Measurements from ENCODE around the gene REM2.

REM2 gene

DNA sequence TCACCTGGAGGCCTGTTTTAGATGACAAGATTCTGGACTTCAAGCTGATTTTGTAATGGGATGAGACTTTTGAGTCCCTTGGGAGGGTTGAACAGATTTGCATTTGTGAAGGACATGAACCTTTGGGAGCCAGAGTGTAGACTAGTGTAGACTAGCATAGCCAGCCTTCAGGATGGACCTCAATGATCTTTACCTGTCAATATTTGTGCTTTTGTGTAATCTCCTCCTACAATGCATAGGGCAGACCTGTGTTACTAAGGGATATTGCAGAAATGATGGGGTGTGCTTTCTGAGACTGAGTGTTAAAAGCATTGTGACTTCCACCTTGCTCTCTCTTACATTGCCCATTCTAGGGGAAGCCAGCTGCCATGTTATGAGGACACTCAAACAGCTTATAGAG lies 21.4 kb upstream of the REM2 start:
- TF ChIP-seq, protein P1, sequence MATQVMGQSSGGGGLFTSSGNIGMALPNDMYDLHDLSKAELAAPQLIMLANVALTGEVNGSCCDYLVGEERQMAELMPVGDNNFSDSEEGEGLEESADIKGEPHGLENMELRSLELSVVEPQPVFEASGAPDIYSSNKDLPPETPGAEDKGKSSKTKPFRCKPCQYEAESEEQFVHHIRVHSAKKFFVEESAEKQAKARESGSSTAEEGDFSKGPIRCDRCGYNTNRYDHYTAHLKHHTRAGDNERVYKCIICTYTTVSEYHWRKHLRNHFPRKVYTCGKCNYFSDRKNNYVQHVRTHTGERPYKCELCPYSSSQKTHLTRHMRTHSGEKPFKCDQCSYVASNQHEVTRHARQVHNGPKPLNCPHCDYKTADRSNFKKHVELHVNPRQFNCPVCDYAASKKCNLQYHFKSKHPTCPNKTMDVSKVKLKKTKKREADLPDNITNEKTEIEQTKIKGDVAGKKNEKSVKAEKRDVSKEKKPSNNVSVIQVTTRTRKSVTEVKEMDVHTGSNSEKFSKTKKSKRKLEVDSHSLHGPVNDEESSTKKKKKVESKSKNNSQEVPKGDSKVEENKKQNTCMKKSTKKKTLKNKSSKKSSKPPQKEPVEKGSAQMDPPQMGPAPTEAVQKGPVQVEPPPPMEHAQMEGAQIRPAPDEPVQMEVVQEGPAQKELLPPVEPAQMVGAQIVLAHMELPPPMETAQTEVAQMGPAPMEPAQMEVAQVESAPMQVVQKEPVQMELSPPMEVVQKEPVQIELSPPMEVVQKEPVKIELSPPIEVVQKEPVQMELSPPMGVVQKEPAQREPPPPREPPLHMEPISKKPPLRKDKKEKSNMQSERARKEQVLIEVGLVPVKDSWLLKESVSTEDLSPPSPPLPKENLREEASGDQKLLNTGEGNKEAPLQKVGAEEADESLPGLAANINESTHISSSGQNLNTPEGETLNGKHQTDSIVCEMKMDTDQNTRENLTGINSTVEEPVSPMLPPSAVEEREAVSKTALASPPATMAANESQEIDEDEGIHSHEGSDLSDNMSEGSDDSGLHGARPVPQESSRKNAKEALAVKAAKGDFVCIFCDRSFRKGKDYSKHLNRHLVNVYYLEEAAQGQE (IDR thresholded peaks at IDR 0.05; ENCODE audit: insufficient read depth in 1 of 2, low read depth in 2 of 2, low read length in 2 of 2) = no peak
- TF ChIP-seq FOXP2 (optimal IDR thresholded peaks at IDR 0.05; ENCODE audit: borderline replicate concordance, extremely low read depth, extremely low read length, insufficient read depth) = no peak
- no peak for TF ChIP-seq TAF1 (IDR thresholded peaks at IDR 0.05; ENCODE audit: borderline replicate concordance, insufficient read depth, low read length)
- TF ChIP-seq SIN3A (IDR thresholded peaks at IDR 0.05; ENCODE audit: borderline replicate concordance, insufficient read depth, low read length) = no peak
- no peak for TF ChIP-seq POLR2AphosphoS5 (IDR thresholded peaks at IDR 0.05; ENCODE audit: low read depth, low read length)

DNA sequence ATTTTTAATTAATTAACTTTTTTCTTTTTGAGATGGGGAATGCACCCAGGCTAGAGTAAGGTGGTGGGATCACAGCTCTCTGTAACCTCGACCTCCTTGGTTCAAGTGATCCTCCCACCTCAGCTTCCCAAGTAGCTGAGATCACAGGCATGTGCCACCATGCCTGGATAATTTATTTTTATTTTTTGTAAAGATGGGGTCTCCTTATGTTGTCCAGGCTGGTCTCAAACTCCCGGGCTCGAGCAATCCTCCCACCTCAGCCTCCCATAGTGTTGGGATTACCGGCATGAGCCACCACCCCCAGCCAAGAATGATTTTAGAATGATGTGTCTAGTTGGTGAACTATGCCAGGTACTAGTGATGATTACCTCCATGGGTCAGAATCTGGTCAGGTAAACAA lies 18.0 kb upstream of the REM2 start:
- TF ChIP-seq SIN3A (IDR thresholded peaks at IDR 0.05; ENCODE audit: borderline replicate concordance, insufficient read depth, low read length) (no peak), FOXP2 (optimal IDR thresholded peaks at IDR 0.05; ENCODE audit: borderline replicate concordance, extremely low read depth, extremely low read length, insufficient read depth) (no peak), POLR2AphosphoS5 (IDR thresholded peaks at IDR 0.05; ENCODE audit: low read depth, low read length) (no peak), TAF1 (IDR thresholded peaks at IDR 0.05; ENCODE audit: borderline replicate concordance, insufficient read depth, low read length) (no peak)
- TF ChIP-seq, protein P1 (IDR thresholded peaks at IDR 0.05; ENCODE audit: insufficient read depth in 1 of 2, low read depth in 2 of 2, low read length in 2 of 2) = no peak

DNA sequence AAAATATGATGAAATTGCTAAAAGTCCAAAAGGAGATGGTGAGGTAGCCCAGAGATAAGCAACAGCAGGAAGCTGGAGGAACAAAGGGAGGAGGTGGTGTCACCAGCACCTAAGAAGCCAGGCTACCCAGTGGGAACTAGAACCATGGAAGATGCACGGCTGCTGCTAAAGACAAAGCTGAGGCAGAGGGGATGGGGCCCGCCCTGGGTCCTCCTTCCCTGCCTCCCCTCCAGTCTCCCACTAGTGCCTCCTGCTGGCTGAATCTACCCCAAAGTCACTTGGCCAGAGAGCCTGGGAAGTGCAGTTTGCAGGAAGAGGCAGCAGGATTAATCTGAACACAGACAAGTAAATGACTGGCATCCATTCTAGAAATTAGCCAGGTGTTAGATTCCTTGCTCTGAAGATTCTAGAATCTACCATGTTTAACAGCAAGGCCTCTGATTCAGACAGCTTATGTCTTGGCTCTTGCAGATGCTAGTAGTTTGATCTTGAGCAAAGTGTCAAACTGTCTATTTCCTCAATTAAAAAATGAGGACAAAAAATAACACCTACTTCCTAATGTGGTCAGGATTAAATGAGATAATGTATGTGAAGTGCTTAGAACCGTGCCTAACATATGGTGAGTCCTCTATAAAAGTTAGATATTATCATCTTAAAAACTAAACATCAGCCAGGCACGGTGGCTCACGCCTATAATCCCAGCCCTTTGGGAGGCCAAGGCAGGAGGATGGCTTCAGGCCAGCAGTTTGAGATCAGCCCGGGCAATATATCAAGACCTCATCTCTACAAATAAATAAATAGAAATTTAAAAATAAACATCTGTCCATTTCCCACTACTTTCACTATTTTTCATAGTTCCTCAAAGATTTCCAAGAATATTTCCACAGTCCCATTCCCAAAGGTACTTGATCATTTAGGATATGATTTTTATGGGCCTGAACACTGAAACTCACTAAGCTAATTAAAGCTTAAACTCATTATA lies 17.3 kb upstream of the REM2 start:
- TF ChIP-seq POLR2AphosphoS5 (IDR thresholded peaks at IDR 0.05; ENCODE audit: low read depth, low read length) = no peak
- no peak for TF ChIP-seq TAF1 (IDR thresholded peaks at IDR 0.05; ENCODE audit: borderline replicate concordance, insufficient read depth, low read length)
- no peak for TF ChIP-seq SIN3A (IDR thresholded peaks at IDR 0.05; ENCODE audit: borderline replicate concordance, insufficient read depth, low read length)
- TF ChIP-seq FOXP2 (optimal IDR thresholded peaks at IDR 0.05; ENCODE audit: borderline replicate concordance, extremely low read depth, extremely low read length, insufficient read depth) = no peak
- TF ChIP-seq, protein P1 (IDR thresholded peaks at IDR 0.05; ENCODE audit: insufficient read depth in 1 of 2, low read depth in 2 of 2, low read length in 2 of 2) = no peak

DNA sequence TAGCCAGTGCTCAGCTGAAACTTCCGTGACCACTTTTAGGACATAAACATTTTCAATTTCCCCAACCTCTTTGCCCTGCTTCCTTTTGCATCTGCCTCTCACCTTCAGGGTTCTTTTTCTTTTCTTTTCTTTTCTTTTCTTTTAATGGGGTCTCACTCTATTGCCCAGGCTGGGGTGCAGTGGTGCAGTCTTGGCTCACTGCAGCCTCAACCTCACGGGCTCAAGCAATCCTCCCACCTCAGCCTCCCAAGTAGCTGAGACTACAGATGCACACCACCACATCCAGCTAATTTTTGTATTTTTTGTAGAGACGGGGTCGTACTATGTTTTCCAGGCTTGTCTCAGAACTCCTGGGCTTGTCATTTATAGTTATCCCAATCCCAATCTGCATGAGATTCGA lies 16.1 kb upstream of the REM2 start:
- no peak for TF ChIP-seq SIN3A (IDR thresholded peaks at IDR 0.05; ENCODE audit: borderline replicate concordance, insufficient read depth, low read length)
- no peak for TF ChIP-seq FOXP2 (optimal IDR thresholded peaks at IDR 0.05; ENCODE audit: borderline replicate concordance, extremely low read depth, extremely low read length, insufficient read depth)
- no peak for TF ChIP-seq POLR2AphosphoS5 (IDR thresholded peaks at IDR 0.05; ENCODE audit: low read depth, low read length)
- no peak for TF ChIP-seq TAF1 (IDR thresholded peaks at IDR 0.05; ENCODE audit: borderline replicate concordance, insufficient read depth, low read length)
- TF ChIP-seq, protein P1 (IDR thresholded peaks at IDR 0.05; ENCODE audit: insufficient read depth in 1 of 2, low read depth in 2 of 2, low read length in 2 of 2) = no peak
